Measurements from ENCODE around the gene STOX2. TPM values are rescaled to one million over a fixed set of nuclear protein-coding genes. Genes with fewer than 3 reads are reported as not detected.

STOX2 gene
- total and polyA plus RNA-seq, 2 experiments from 2014 or later = 6.3 to 7.9 TPM

DNA sequence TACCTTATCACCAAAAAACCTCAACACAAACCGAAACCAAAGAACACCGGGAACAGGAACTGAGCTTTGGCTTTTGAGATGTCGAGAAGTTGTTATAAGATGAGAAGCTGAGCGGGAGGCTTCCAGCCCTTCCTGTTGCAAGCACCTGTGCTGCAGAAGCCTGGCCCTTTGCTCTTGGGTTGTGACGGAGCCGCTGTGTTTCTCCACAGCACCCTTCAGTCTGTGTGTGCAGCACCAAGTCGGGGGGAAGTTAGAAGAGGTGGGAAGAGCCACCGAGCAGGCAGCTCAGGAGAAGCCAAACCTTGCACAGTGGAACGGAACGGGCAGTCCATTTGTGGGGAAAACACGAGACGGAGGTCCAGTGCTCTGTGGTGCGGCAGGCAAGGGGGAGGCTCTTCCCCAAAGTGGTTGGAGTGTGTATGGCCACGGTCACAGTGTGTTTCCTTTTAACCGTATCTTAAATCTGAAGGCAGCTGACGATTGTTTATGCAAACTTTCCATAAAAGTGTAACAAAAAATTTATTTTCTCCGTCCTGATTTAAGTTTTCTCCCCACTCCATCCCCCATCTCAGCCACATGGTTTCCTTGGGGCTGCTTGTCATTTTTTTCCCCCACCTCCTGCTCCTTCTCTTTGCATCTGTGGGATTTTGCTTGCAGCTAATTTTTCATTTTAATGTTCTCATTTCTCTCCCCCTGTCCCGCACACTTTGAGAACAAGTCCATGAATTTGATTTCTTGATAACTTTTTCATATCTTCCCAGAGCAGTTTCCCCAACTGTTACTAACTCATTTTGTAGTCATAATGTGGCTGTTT lies 123.7 kb downstream of the STOX2 start:
- H3K27ac ChIP-seq = no peak overlapping the region
- no peak overlapping the region for H3K4me2 ChIP-seq
- no peak overlapping the region for H3K4me3 ChIP-seq
- H3K9me3 ChIP-seq (ENCODE audit: low read depth) = no peaks in the 10 kb centered on the region
- 84% methylated on average over 18 of the region's 18 CpGs for WGBS (ENCODE audit: low lambda C conversion rate, missing lambda C conversion rate)
- H4K20me1 ChIP-seq (ENCODE audit: insufficient read depth, poor library complexity, severe bottlenecking) = no peaks in the 10 kb centered on the region
- no peak overlapping the region for H2AFZ ChIP-seq
- TF ChIP-seq EZH2 (IDR thresholded peaks at IDR 0.05; ENCODE audit: borderline replicate concordance) = no peak
- TF ChIP-seq EZH2phosphoT487 (IDR thresholded peaks at IDR 0.05; ENCODE audit: low read depth, severe bottlenecking, unreplicated experiment) = no peak
- TF ChIP-seq, protein P1, sequence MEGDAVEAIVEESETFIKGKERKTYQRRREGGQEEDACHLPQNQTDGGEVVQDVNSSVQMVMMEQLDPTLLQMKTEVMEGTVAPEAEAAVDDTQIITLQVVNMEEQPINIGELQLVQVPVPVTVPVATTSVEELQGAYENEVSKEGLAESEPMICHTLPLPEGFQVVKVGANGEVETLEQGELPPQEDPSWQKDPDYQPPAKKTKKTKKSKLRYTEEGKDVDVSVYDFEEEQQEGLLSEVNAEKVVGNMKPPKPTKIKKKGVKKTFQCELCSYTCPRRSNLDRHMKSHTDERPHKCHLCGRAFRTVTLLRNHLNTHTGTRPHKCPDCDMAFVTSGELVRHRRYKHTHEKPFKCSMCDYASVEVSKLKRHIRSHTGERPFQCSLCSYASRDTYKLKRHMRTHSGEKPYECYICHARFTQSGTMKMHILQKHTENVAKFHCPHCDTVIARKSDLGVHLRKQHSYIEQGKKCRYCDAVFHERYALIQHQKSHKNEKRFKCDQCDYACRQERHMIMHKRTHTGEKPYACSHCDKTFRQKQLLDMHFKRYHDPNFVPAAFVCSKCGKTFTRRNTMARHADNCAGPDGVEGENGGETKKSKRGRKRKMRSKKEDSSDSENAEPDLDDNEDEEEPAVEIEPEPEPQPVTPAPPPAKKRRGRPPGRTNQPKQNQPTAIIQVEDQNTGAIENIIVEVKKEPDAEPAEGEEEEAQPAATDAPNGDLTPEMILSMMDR (IDR thresholded peaks at IDR 0.05; ENCODE audit: poor library complexity) = no peak
- no peaks in the 10 kb centered on the region for H3K27me3 ChIP-seq
- H3K79me2 ChIP-seq = no peaks in the 10 kb centered on the region
- no peak for DNase-seq (ENCODE audit: low spot score)
- no peaks in the 10 kb centered on the region for H3K36me3 ChIP-seq (replicated peaks; ENCODE audit: insufficient read depth, low read depth)
- no peaks in the 10 kb centered on the region for H3K4me1 ChIP-seq (ENCODE audit: insufficient read depth)
- H3K9me2 ChIP-seq (replicated peaks; ENCODE audit: insufficient read depth) = no peaks in the 10 kb centered on the region

DNA sequence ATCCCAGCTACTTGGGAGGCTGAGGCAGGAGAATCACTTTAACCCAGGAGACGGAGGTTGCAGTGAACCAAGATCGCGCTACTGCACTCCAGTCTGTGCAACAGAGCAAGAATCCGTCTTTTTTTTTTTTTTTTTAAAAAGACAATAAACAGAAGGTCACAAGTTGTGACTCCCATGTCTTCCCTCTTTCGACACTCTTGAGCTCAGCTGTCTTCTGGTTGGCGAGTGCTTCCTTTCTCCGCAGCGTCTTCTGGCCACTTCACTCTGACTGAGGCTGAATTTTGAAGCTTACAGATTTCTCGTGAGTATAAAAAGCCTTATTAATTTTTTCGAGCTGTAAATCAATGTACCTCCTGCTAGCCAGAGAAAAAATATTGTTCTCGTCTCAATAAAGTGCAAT lies 124.9 kb downstream of the STOX2 start:
- no peaks in the 10 kb centered on the region for H3K79me2 ChIP-seq
- TF ChIP-seq, protein P1 (IDR thresholded peaks at IDR 0.05; ENCODE audit: poor library complexity) = no peak
- TF ChIP-seq EZH2 (IDR thresholded peaks at IDR 0.05; ENCODE audit: borderline replicate concordance) = no peak
- no peaks in the 10 kb centered on the region for H3K9me2 ChIP-seq (replicated peaks; ENCODE audit: insufficient read depth)
- no peak overlapping the region for H3K4me2 ChIP-seq
- no peak overlapping the region for H3K4me3 ChIP-seq
- no peaks in the 10 kb centered on the region for H3K4me1 ChIP-seq (ENCODE audit: insufficient read depth)
- H3K27me3 ChIP-seq = no peaks in the 10 kb centered on the region
- no peak for DNase-seq (ENCODE audit: low spot score)
- no peak overlapping the region for H2AFZ ChIP-seq
- no peaks in the 10 kb centered on the region for H3K9me3 ChIP-seq (ENCODE audit: low read depth)
- no peaks in the 10 kb centered on the region for H3K36me3 ChIP-seq (replicated peaks; ENCODE audit: insufficient read depth, low read depth)
- no peak overlapping the region for H3K27ac ChIP-seq
- WGBS (ENCODE audit: low lambda C conversion rate, missing lambda C conversion rate) = 91% methylated on average over 11 of the region's 11 CpGs
- no peaks in the 10 kb centered on the region for H4K20me1 ChIP-seq (ENCODE audit: insufficient read depth, poor library complexity, severe bottlenecking)

DNA sequence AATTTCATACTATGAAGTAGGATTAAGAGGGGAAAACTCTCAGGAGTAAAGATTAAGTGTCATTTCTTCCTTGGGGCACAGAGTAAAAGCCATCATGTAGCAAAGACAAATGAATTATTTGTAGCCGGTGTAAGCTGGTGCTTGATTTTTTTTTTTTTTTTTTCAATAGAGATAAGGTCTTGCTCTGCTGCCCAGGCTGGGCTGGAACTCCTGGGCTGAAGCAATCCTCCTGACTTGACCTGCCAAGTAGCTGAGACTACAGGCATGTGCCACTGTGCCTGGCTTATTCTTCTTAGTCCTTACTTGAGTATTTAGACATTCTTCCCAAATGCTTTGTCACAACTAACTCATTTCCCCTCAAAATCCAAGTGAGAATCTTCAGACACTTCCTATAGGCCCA lies 125.7 kb downstream of the STOX2 start:
- no peaks in the 10 kb centered on the region for H3K79me2 ChIP-seq
- no peaks in the 10 kb centered on the region for H3K27me3 ChIP-seq
- DNase-seq (ENCODE audit: low spot score) = no peak
- no peak overlapping the region for H2AFZ ChIP-seq
- H3K27ac ChIP-seq = no peak overlapping the region
- 90% methylated on average over 1 of the region's 1 CpG for WGBS (ENCODE audit: low lambda C conversion rate, missing lambda C conversion rate)
- no peaks in the 10 kb centered on the region for H3K9me2 ChIP-seq (replicated peaks; ENCODE audit: insufficient read depth)
- H3K4me3 ChIP-seq = no peak overlapping the region
- no peaks in the 10 kb centered on the region for H3K36me3 ChIP-seq (replicated peaks; ENCODE audit: insufficient read depth, low read depth)
- no peak for TF ChIP-seq EZH2phosphoT487 (IDR thresholded peaks at IDR 0.05; ENCODE audit: low read depth, severe bottlenecking, unreplicated experiment)
- TF ChIP-seq EZH2 (IDR thresholded peaks at IDR 0.05; ENCODE audit: borderline replicate concordance) = no peak
- TF ChIP-seq, protein P1 (IDR thresholded peaks at IDR 0.05; ENCODE audit: poor library complexity) = no peak
- H4K20me1 ChIP-seq (ENCODE audit: insufficient read depth, poor library complexity, severe bottlenecking) = no peaks in the 10 kb centered on the region
- no peak overlapping the region for H3K4me2 ChIP-seq
- no peaks in the 10 kb centered on the region for H3K9me3 ChIP-seq (ENCODE audit: low read depth)
- no peaks in the 10 kb centered on the region for H3K4me1 ChIP-seq (ENCODE audit: insufficient read depth)
